Chondrocyte (in vitro differentiated cells): ENCODE results near the gene PDLIM1. TPM values are rescaled to one million over a fixed set of nuclear protein-coding genes. Genes with fewer than 3 reads are reported as not detected.
A peak's percentile ranks its signal among the peaks of the same experiment; 100 is the strongest.

Source experiments
- DNase-seq: peaks from one replicate; pipeline ENCODE4 v3.0.0; 2021; ENCODE audit warnings: mixed read lengths, low spot score
- H3K27ac Mint-ChIP-seq: one replicate; pipeline ENCODE4 v1.8.0; 2021; ENCODE audit warnings: mild to moderate bottlenecking, moderate library complexity, mixed read lengths; ENCODE audit not compliant: unreplicated experiment
- H3K27me3 Mint-ChIP-seq: 2 replicates; pipeline ENCODE4 v1.8.0; 2021; ENCODE audit warnings: low read depth, mixed read lengths
- H3K36me3 Mint-ChIP-seq: 2 replicates; pipeline ENCODE4 v1.8.0; 2021; ENCODE audit warnings: low read depth, mixed read lengths
- H3K4me1 Mint-ChIP-seq: 2 replicates; pipeline ENCODE4 v1.8.0; 2021; ENCODE audit warnings: low read depth, mild to moderate bottlenecking, mixed read lengths
- H3K4me3 Mint-ChIP-seq: one replicate; pipeline ENCODE4 v1.8.0; 2021; ENCODE audit warnings: mild to moderate bottlenecking, moderate library complexity, mixed read lengths; ENCODE audit not compliant: unreplicated experiment
- H3K9me3 Mint-ChIP-seq: 2 replicates; pipeline ENCODE4 v1.8.0; 2021; ENCODE audit warnings: low read depth, mixed read lengths
- CTCF ChIP-seq: fragments of 200-600 bp; sonication (generic); IDR thresholded peaks from 2 replicates; pipeline ENCODE4 v1.5.0; 2021; ENCODE audit warnings: antibody characterized with exemption, mild to moderate bottlenecking, moderate library complexity
- total RNA-seq: library from RNA; stranded (reverse); gene quantifications from 3 replicates; pipeline ENCODE4 v1.2.1, GENCODE V29; 2021

PDLIM1 gene
- total RNA-seq, 1 donor from 2014 or later, result 110 TPM

GRCh38 chr10:95308389-95309302 is 17.8 kb upstream of the PDLIM1 start:
- Mint-ChIP-seq H3K4me1 (peaks cover 48% of the 10 kb centered on the region), H3K9me3 (no peaks in the 10 kb centered on the region), H3K27me3 (peaks cover 1% of the 10 kb centered on the region), H3K36me3 (no peaks in the 10 kb centered on the region), H3K4me3 (no peak overlapping the region), H3K27ac (peak overlapping the region; percentile 89)
- TF ChIP-seq CTCF, result no peak
- no peak for DNase-seq

- H3K4me3 Mint-ChIP-seq, result no peak overlapping the region
- no peak for TF ChIP-seq CTCF
Observed at GRCh38 chr10:95306851-95307250, 16.0 kb upstream of the PDLIM1 start.

GRCh38 chr10:95306318-95306650 is 15.5 kb upstream of the PDLIM1 start:
- H3K4me3 Mint-ChIP-seq, result no peak overlapping the region
- H3K4me1 Mint-ChIP-seq, result peaks cover 33% of the 10 kb centered on the region
- H3K27ac Mint-ChIP-seq, result no peak overlapping the region
- H3K27me3 Mint-ChIP-seq, result peaks cover 1% of the 10 kb centered on the region
- no peaks in the 10 kb centered on the region for H3K9me3 Mint-ChIP-seq
- no peaks in the 10 kb centered on the region for H3K36me3 Mint-ChIP-seq
- DNase-seq, result no peak
- TF ChIP-seq CTCF, result no peak

More at GRCh38 chr10:95306851-95307250, 16.0 kb upstream of the PDLIM1 start:
- Mint-ChIP-seq H3K9me3 (no peaks in the 10 kb centered on the region), H3K36me3 (no peaks in the 10 kb centered on the region), H3K27ac (no peak overlapping the region), H3K27me3 (peaks cover 1% of the 10 kb centered on the region), H3K4me1 (peaks cover 33% of the 10 kb centered on the region)
- DNase-seq, result no peak

GRCh38 chr10:95305606-95306317 is 15.0 kb upstream of the PDLIM1 start:
- no peaks in the 10 kb centered on the region for H3K9me3 Mint-ChIP-seq
- no peak for DNase-seq
- no peaks in the 10 kb centered on the region for H3K36me3 Mint-ChIP-seq
- H3K4me1 Mint-ChIP-seq, result peaks cover 33% of the 10 kb centered on the region
- peaks cover 1% of the 10 kb centered on the region for H3K27me3 Mint-ChIP-seq
- H3K27ac Mint-ChIP-seq, result no peak overlapping the region
- no peak overlapping the region for H3K4me3 Mint-ChIP-seq
- TF ChIP-seq CTCF, result no peak

GRCh38 chr10:95304976-95305375 is 14.2 kb upstream of the PDLIM1 start:
- H3K27ac Mint-ChIP-seq, result no peak overlapping the region
- H3K4me3 Mint-ChIP-seq, result no peak overlapping the region
- no peak for DNase-seq
- H3K4me1 Mint-ChIP-seq, result peaks cover 30% of the 10 kb centered on the region
- peaks cover 1% of the 10 kb centered on the region for H3K27me3 Mint-ChIP-seq
- H3K9me3 Mint-ChIP-seq, result no peaks in the 10 kb centered on the region
- no peak for TF ChIP-seq CTCF
- no peaks in the 10 kb centered on the region for H3K36me3 Mint-ChIP-seq
